Fibroblast of the conjunctiva (primary cell): ENCODE results near the gene WWOX.

Experiments
- DNase-seq: peaks from one replicate; pipeline ENCODE4 v3.0.0-alpha.2; 2010; ENCODE audit warnings: low read depth

WWOX gene

DNA sequence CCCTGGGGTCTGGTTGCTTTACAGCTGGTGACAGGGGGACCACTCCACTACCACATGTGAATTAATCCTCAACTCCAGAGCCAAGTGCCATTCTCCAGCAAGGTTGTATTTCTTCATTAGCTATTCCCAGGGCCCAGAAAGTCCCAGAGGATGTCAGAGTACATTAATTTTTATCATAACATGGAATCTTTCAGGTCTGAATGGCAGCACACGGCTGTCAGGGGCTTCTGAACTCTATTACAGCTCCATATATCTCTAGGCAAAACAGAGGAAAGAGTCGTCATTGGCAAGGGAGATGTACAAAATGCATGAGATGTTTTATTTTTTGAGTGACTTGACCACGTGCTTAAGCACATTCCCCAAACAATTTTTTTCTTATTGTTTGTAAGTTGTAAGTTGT is 303.4 kb downstream of the WWOX start:
- no peak for DNase-seq

DNA sequence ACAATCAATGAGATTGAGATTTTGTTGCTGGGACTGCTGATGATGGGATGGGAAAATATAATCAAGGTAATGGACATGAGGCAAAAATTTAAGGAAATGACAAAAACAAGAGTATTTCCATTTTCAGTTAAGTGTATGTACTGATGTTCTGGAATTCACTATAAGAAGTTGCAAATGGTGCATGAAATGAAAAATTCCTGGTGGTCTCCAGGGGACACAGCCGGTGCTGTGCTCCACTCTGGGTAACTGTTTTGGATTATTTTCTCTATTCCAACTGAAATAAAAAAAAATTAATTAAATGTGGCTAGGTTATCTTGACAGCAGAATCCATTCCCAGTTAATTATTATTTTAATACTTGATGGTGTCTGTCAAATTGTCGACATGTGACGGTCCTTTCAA is 305.6 kb downstream of the WWOX start:
- DNase-seq, result no peak

DNA sequence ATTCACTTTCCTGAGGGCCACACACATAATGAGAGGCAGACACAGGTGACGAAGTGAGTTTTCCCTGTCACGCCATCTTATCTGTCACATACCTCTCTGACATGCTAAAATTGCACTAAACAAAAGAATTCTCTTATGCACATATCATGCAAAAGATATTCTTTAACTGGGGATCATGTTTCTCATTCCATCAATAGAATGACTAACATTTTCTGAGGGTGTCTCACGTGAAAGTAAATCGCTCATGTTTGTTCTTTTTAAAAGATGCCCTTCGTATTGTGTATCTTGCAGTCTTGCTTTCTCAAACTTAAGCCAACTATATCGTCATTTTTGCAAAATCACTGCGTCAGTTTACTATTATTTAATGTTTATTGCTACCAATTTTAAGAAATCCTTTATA is 306.4 kb downstream of the WWOX start:
- no peak for DNase-seq

DNA sequence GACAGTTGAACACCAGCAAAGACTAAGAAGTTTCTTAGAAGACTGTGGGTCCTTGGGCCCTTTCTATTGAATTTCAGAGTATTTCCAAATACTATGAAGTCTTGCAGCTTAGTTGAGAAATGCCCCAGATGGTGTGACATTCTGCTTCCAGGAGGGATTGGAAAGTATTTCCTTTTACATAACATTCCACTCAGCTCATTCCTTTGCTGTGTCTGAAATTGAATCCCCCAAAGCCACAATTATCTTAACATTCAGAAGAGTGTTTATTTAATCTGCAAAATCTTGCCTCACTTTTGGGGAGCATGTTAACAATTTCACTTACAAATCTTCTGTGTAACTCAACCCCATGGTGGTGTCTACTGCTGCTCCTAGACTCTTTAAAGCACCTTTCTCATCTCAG is 307.7 kb downstream of the WWOX start:
- DNase-seq, result no peak

DNA sequence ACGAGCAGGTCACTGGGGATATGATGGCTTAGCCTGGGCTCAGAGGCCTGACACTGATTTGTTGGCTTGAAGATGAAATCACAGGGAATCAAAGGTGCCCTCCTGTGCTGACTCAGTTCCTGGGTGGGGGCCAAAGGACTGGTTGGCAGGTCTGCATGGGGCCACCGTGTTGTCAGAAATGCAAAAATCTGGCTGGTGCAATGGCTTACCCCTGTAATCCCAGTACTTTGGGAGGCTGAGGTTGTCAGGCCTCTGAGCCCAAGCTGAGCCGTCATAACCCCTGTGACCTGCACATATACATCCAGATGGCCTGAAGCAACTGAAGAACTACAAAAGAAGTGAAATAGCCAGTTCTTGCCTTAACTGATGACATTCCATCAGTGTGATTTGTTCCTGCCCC is 314.2 kb downstream of the WWOX start:
- no peak for DNase-seq

DNA sequence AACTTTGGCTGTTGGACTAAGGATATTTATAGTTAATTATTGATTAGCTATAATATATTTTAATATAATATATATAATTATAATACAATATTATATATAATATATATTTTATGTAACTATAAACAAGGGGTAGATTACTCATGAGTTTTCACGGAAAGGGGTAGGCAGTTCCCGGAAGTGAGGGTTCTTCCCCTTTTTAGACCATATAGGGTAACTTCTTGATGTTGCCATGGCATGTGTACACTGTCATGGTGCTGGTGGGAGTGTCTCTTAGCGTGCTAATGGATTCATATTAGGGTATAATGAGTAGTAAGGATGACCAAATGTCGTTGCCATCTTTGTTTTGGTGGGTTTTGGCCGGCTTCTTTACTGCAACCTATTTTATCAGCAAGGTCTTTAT is 315.6 kb downstream of the WWOX start:
- DNase-seq, result no peak

DNA sequence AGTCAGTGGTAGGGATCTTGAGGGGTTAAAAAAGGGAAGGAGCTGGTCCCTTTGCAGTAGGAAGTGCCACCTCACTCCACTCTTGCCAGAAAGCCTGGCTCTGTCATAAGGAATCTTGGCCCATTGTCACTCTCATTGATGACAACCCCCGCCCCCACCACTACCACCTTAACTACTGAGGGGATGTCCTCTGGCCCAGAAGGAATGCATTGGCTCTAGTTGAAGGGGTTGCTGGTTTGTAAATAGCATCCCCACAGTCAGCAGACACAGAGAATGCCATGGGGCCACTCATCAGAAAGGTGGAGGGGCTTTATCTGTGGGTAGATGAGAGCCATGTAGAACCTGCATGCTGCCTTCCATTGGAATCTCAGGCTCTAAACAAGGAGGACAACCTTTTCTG is 316.2 kb downstream of the WWOX start:
- no peak for DNase-seq

DNA sequence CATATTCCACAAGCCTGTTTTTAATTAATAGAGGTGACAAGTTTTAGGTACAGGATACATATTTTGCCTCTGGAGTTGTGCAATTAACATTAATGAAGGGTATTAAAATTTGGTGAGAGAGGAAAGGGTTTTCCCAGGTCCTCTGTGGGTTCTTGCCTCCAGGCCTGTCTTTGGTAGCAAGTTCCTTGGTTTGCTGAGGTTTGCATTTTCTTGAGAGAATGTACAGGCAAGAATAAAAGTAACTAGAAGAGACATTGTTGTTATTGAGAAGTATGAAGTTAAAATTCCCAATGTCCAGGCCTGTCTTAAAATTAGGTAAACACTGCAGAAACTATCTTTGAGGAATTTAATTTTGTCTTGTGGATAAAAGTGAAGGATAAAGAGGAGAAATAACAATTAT is 316.9 kb downstream of the WWOX start:
- DNase-seq, result no peak

DNA sequence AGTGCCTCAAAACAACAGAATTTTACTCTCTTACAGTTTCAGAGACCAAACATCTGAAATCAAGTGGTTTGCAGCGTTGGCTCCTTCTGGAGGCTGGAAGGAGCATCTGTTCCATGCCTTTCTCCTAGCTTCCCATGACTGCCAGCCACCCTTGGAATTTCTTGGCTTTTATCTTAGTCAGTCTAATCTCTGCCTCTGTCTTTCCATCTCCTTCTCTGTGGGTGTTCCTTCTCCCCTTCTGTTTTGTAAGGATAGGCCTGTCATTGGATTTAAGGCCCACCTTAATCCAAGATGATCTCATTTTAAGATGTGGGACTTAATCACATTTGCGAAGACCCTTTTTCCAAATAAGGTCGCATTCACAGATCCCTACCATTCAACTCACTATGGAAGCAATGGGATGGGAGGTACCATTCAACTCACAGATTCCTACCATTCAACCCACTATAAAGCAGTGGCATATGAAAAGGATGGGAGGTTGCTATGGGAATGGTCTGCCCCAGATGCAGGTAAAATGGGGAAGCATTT is 321.8 kb downstream of the WWOX start:
- DNase-seq, result no peak

DNA sequence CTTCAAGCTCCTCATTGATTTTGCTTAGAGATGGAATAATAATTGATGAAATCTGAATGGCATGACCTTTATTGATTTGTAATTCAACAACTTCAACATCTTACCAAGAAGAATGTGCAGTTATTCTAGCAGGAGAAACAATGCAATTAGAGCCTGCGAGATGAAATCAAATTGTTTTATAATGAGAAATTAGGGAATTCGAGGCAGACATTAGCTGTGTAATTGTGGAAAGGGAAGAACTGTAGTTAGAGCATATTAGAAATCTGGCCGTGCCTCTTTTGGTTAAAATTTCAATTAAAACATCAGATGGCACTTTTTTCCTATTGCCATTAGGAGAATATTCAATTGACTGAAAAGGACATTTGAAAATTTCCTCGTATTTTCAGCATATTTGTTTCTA is 325.8 kb downstream of the WWOX start:
- no peak for DNase-seq

DNA sequence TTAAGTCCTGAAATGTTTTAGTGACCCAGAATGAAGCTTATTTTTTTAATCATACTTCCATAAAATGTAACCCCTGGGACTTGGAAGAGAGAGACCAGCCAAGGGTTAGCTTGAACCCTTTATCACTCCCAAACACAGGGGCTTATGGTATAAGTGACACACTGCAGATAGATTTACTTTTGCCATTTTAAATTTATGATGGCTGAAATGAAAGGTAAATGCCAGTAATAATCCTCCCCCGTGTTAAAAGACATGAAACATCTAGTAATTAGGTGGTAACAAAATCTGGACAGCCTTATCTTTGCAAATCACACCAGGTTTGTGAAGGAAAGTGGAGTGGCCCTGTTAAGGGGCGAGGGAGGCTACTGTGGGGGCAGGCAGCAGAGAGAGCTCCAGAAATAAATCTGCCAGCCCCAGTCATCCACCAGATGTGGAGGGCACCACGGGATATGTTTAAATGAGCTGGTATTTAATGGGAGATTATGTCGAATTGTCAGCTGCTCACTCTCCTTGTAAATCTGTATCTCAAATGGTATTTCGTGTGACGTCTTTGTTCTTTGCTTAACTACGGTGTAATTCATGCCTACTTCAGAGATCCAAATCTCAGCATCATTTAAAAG is 326.5 kb downstream of the WWOX start:
- no peak for DNase-seq

DNA sequence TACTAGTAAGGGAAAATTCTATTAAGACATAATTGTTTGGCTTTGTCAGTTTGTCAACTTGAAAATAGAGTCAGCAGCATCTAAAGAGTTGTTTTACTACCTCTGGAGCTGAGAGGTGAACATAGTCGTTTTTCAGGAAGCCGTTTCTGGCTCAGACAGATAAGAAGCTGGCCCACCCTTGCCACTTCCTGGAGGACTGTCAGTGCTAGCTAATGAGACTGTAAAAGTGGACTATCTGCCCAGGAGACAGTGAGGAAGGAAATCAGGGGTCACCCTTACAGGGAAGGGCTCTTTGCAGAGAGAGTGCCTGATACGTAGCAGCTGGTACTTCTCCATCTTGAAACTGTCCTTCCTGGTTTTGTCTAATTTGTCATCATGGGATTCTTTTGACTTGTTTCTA is 328.7 kb downstream of the WWOX start:
- DNase-seq, result no peak

DNA sequence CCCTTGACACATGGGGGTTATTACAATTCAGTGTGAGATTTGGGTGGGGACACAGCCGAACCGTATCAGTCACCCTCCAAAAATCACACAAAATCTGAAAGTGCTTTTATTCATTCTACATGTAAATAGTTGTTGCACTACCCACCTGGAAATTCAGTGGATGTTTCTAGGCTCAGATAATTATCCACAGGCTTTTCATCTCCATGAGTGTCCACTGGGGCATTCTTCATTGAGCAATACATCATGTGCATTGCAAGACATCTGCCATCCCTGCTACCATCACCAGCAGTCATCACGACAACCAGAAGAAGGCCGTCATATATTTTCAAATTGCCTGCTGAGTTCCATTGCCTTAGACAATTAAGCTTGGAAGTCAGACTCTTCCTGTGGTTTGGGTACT is 330.8 kb downstream of the WWOX start:
- DNase-seq, result no peak

DNA sequence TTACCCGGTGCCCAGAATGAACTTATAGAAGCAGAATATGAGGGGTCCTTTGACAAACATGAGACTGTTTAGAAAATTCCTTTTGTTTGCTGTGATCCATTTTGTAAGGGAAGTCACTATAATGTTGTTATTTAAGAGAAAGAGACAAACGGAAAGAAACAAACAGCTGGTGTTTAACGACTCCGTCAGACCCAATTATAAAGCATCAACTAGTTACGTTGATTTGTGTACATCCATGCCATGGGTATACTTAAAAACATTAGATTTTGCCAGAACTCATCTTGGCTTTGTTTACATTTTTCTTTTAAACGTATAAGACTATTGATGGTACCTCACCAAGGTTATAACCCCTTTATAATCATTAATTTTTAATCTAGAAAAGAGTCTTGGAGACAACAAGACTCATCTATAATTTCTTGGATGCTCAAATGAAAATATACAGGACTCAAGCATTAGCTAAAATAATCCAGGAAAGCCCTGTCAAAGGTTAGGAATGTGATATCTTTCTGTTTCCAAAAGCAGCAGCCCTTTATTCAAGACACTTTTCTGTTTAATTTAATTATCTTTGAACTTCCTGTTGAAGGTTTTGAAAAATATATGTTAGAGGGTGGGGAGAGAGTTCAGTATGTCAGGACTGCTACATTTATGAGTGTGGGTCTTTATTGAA is 331.7 kb downstream of the WWOX start:
- DNase-seq, result no peak

DNA sequence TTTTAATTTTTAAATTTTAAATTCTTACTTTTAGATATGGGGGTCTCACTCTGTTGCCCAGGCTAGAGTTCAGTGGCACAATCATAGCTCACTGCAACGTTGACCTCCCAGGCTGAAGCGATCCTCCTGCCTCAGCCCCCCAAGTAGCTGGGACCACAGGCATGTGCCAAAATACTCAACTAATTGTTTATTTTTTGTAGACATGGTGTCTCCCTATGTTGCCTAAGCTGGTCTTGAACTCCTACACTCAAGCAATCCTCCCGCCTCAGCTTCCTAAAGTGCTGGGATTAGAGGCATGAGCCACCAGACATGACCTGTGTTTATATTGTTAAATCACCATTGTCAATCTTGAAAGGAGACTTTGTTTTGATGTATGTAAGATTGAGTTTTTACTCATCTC is 332.2 kb downstream of the WWOX start:
- no peak for DNase-seq

DNA sequence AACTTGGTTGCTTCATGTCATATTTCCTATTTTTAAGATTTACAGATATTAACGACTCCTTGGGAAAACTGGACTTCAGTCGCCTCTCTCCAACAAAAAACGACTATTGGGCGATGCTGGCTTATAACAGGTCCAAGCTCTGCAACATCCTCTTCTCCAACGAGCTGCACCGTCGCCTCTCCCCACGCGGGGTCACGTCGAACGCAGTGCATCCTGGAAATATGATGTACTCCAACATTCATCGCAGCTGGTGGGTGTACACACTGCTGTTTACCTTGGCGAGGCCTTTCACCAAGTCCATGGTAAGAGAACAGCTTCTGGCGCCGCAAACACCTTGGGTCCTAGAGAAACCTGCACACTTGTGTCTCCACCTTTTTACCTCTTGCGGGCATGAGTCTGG is 333.0 kb downstream of the WWOX start:
- DNase-seq, result no peak

DNA sequence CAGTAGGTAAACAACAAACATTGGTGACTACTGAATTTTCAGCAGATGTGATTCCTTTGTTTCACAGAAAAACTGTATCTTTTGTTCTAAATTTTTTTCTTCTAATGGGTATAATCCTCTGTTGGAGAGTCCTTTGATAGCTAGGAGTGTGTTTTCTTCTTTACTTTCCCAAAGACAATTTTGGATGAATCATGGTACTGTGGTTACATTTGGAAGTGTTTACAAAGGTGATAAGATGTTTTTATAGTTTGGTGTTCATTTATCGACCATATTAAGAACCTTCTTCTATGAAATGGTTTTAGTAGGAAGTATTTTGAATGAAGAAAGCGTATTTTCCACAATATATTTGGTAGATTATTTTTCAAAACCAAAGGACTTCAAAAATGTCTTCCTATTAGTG is 333.7 kb downstream of the WWOX start:
- no peak for DNase-seq

DNA sequence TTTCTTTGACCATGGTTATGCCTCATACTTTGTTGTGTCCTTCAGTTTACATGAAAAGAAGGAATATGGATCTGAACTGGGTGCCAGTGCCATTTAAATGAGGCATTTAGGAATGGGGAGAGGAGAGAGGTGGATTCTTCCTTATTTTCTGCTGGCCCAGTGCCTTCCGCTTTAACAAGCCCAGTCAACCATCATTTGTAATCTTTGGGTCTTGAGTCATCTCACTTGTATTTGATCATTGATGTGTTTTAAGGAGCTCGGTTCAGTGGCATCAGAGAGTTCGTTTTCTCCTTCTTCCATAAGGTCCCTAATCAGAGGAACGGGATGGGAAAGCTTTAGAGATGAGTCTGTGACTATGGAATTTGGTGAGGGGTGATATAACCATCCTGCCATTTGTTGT is 334.9 kb downstream of the WWOX start:
- DNase-seq, result no peak

DNA sequence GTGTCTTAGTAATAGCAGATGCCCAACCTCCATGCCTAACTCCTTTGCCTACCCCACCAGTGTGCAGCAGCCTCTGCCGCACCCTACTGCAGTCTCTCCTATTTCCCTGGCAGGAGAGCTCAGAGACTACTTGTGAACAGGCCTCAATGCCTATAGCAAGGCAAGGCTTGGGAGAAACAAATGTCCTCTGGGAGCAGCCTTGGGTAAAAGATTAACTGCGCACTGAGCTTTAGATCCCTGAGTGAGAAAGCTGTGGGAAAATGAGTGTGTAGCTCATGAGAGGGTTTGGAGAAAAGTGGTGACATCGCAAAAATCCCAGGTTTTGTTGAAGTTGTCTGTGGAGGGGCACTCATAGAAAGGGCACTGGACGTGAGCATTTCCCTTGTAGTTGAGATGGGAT is 335.8 kb downstream of the WWOX start:
- no peak for DNase-seq

DNA sequence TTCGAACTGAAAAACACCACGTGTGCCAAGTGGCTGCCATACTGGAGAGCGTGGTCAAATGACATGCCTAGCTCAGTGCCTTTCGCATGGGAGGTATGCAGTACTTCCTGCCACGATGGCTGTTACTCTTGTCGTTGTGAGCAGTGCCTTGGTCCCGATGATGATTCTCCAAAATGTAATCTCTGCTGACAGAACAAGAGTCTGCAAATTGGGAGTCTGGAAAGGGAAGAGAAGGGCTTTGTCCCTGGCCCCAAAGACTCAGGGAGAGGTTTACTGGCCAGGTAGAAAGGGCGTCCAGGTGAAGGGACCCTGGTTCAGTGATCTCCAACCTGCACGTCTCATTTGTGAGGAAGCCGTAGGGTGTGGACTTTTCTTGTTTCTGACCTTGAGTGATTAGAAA is 336.6 kb downstream of the WWOX start:
- no peak for DNase-seq

DNA sequence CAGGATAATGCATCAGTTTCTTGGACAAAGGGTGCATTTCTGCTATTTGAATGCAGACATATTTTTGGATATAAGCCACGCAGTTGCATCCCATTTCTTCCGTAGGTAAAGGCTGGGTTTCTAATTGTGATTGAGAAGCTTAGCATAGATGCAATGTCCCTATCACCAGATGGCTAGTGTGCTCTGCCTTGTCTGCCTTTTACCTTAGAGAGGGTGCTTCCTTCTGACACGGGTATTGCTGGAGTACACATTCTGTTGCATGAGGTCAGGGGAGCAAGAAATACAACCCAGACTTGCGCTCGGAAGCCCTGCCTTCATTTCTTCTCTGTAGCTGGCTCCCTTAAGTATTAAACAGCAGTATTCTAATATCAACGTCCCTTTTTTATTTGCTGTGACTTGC is 337.4 kb downstream of the WWOX start:
- no peak for DNase-seq

DNA sequence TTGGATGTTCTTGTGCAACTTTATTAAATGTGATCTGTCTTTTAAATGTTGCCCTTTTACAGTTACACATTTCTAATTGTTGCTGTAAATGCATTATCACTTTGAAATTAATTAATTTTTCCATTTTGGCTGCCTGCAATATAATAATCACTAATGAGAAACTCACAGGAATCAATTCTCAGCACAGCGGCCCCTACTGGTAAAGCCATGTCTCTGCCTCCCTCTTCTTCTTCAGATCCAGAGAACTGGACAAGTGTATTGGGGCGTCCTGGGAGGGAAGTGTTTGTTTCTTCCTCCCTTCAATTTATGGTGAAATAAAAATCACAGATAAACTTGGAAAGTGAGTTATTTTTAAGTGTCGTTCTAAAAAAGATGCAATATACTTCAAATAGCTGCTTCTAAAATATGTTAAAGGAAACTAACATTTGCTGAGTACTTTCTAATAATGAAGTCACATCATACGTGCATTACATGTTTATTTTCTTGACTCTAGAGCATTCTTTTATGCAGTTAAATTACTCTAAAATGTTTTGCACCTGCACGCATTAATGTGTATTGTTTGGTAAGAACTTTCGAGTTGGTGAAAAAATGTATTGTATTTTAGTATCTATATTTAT is 338.0 kb downstream of the WWOX start:
- DNase-seq, result no peak

DNA sequence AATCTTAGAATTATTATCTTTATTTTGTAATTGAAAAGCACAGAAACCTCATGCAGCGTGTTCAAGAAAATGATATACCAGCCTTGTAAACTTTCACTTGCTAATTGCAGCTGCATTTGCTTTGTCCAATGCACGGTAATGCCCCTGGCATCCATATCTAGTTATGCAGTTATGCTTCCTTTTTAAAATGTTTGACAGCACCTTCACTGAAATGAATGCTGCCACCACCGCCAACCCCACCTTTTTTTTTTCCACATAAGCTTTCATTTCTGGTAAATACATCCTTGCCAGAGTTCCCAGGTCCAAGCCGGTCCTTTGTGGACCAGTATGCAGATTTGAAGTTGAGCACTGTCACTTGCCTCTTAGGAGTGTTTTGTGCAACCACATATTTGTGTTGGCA is 338.8 kb downstream of the WWOX start:
- no peak for DNase-seq

DNA sequence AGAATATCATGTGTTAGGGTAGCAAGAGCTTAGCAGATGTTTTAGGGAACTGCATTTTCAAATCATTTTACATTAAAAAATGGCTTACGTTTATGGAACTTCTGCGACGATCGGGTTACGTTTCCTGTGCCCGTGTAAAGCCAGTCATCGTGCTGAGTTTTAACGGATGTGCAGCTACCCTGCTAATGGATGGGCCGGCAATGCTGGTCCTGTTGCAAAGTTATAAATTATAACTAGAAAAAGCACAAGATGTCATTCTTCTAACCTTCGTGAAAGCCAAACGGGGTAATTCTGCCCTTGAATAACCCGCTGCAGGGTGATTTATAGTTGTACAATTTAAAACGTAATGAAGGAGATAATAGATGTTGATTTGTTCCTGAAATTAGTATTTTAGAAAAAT is 339.2 kb downstream of the WWOX start:
- no peak for DNase-seq
